Activated CD4-positive, alpha-beta T cell treated with anti-CD3 and anti-CD28 coated beads for 1 hour (primary cell): ENCODE measurements around the gene MRAP2.
"Not testable (repeated sequence)": the region's sequence is repeated elsewhere in the genome, so short reads cannot be mapped to it uniquely, and the experiment has no call there.

ENCODE experiments used
- DNase-seq: peaks from one replicate; pipeline ENCODE4 v3.0.0-alpha.2; 2020

The MRAP2 gene

GRCh38 chr6:84081222-84081621 is 47.6 kb downstream of the MRAP2 start:
- no peak for DNase-seq

- no peak for DNase-seq
Measured at GRCh38 chr6:84082689-84083265, 49.2 kb downstream of the MRAP2 start.

- DNase-seq, result not testable (repeated sequence)
Measured at GRCh38 chr6:84084705-84085104, 51.1 kb downstream of the MRAP2 start.

GRCh38 chr6:84086056-84086455 is 52.5 kb downstream of the MRAP2 start:
- DNase-seq, result no peak

- no peak for DNase-seq
Measured at GRCh38 chr6:84086545-84087429, 53.2 kb downstream of the MRAP2 start.

- no peak for DNase-seq
Measured at GRCh38 chr6:84089081-84089480, 55.5 kb downstream of the MRAP2 start.

GRCh38 chr6:84089552-84089951 is 56.0 kb downstream of the MRAP2 start:
- DNase-seq, result no peak

GRCh38 chr6:84093441-84094435 is 60.2 kb downstream of the MRAP2 start:
- no peak for DNase-seq

- DNase-seq, result no peak
Measured at GRCh38 chr6:84095156-84095555, 61.6 kb downstream of the MRAP2 start.

- DNase-seq, result no peak
Measured at GRCh38 chr6:84103029-84103428, 69.5 kb downstream of the MRAP2 start.

GRCh38 chr6:84105215-84105924 is 71.8 kb downstream of the MRAP2 start:
- DNase-seq, result not testable (repeated sequence)

- DNase-seq, result no peak
Measured at GRCh38 chr6:84107495-84107894, 73.9 kb downstream of the MRAP2 start.

- not testable (repeated sequence) for DNase-seq
Measured at GRCh38 chr6:84111351-84111750, 77.8 kb downstream of the MRAP2 start.

GRCh38 chr6:84114933-84115594 is 81.5 kb downstream of the MRAP2 start:
- not testable (repeated sequence) for DNase-seq

- DNase-seq, result no peak
Measured at GRCh38 chr6:84118191-84118590, 84.6 kb downstream of the MRAP2 start.

GRCh38 chr6:84119277-84119676 is 85.7 kb downstream of the MRAP2 start:
- no peak for DNase-seq

- DNase-seq, result no peak
Measured at GRCh38 chr6:84123186-84123585, 89.6 kb downstream of the MRAP2 start.

- not testable (repeated sequence) for DNase-seq
Measured at GRCh38 chr6:84129588-84129987, 96.0 kb downstream of the MRAP2 start.

GRCh38 chr6:84133385-84133784 is 99.8 kb downstream of the MRAP2 start:
- DNase-seq, result not testable (repeated sequence)

GRCh38 chr6:84135291-84135690 is 101.7 kb downstream of the MRAP2 start:
- no peak for DNase-seq

GRCh38 chr6:84136364-84137050 is 102.9 kb downstream of the MRAP2 start:
- DNase-seq, result no peak
